Astrocyte (in vitro differentiated cells and primary cell): ENCODE results near the gene SUGP2.

Experiments used
- CTCF ChIP-seq: IDR thresholded peaks from 2 replicates; pipeline ENCODE4 v1.5.1; 2011; ENCODE audit warnings: low read depth, mild to moderate bottlenecking, inconsistent platforms, low read length, moderate library complexity; ENCODE audit not compliant: insufficient read depth
- EZH2 ChIP-seq: IDR thresholded peaks from 2 replicates; pipeline ENCODE4 v1.6.1; 2012; ENCODE audit warnings: mild to moderate bottlenecking, low read length, inconsistent platforms; ENCODE audit not compliant: insufficient read depth

- TF ChIP-seq CTCF = no peak
- TF ChIP-seq EZH2 = no peak
These were observed 88.0 kb downstream of the SUGP2 start for GRCh38 chr19:18945297-18945696.
